HG02763 (cell line): Measurements from ENCODE around the gene UNC5C.
"Not testable (repeated sequence)": the region's sequence is repeated elsewhere in the genome, so short reads cannot be mapped to it uniquely, and the experiment has no call there.

ENCODE experiments used
- ATAC-seq: cut with Tn5 transposase; IDR thresholded peaks from one replicate; pipeline ENCODE4 v1.9.1; 2021; ENCODE audit warnings: mild to moderate bottlenecking, moderate library complexity; ENCODE audit not compliant: unreplicated experiment

The UNC5C gene

GRCh38 chr4:95151255-95151654 lies 397.5 kb downstream of the UNC5C start:
- ATAC-seq, result no peak

- no peak for ATAC-seq
Measured at GRCh38 chr4:95142932-95143331, 405.8 kb downstream of the UNC5C start.

DNA sequence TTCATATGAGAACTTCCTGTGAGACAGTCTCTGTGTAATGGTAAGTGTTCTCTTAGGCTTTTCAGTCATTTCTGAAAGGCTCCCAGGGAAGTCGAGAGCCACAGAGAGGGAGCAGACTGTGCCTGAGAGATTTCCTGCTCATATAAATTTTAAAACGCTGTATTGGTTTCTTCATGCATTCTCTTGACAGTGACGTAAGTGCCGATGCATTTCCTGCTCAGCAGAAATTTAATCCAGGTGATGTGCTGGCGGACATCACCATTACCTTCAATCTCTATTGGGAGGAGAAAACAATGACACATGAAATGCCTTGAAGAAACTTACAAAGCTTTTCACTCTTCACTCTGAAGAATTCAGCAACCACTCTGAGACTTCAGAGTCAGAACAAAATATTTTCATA lies 407.4 kb downstream of the UNC5C start:
- ATAC-seq, result no peak

DNA sequence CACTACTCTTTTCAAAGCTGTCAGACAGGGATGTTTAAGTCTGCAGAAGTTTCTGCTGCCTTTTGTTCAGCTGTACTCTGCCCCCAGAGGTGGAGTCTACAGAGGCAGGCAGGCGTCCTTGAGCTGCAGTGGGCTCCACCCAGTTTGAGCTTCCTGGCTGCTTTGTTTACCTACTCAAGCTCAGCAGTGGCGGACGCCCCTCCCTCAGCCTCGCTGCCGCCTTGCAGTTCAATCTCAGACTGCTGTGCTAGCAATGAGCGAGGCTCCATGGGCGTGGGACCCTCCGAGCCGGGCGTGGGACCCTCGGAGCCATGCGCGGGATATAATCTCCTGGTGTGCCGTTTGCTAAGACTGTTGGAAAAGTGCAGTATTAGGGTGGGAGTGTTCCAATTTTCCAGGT lies 409.3 kb downstream of the UNC5C start:
- not testable (repeated sequence) for ATAC-seq

- ATAC-seq, result not testable (repeated sequence)
Measured at GRCh38 chr4:95134016-95134415, 414.8 kb downstream of the UNC5C start.

DNA sequence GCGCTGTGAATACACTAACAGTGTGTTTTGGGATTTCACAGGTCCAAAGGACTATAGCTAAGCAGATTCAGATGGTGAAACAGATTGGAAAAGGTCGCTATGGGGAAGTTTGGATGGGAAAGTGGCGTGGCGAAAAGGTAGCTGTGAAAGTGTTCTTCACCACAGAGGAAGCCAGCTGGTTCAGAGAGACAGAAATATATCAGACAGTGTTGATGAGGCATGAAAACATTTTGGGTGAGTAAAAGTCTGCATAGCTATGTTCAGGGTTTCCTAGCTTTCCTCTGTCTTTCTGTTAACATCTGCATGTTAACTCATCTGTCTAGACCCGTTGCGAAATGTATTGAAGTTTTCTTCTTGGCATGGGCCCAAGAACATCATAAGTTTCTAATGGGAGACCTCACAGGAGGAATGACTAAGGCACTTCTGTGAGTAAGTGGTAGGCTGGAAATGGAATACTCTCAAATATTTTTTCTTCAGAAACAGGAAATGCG lies 418.9 kb downstream of the UNC5C start:
- ATAC-seq, result no peak

GRCh38 chr4:95129031-95129430 lies 419.7 kb downstream of the UNC5C start:
- ATAC-seq, result no peak

GRCh38 chr4:95124906-95125504 lies 423.8 kb downstream of the UNC5C start:
- no peak for ATAC-seq

GRCh38 chr4:95122001-95122400 lies 426.8 kb downstream of the UNC5C start:
- no peak for ATAC-seq

GRCh38 chr4:95120456-95120855 lies 428.3 kb downstream of the UNC5C start:
- ATAC-seq, result no peak

GRCh38 chr4:95118497-95118896 lies 430.3 kb downstream of the UNC5C start:
- no peak for ATAC-seq

DNA sequence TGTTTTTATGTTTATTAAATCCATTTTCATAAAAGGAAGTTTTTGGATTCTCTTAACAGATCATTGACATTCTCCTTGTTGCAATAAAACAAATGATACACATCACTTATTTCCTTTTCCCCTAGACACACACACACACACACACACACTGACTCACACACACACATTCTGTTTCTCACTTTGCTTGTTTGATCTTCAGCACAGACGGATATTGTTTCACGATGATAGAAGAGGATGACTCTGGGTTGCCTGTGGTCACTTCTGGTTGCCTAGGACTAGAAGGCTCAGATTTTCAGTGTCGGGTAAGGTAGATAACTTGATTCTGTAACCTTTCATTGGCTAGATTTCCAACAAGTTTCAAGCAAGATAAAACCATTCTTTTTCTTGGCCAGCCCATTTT lies 434.3 kb downstream of the UNC5C start:
- no peak for ATAC-seq
